H9 (cell line): Measurements from ENCODE around the gene DMWD. TPM values are rescaled to one million over a fixed set of nuclear protein-coding genes. Genes with fewer than 3 reads are reported as not detected.

ENCODE experiments used
- DNase-seq: peaks from one replicate; pipeline ENCODE4 v3.0.0-alpha.2; 2017
- H2AFZ ChIP-seq: one replicate; pipeline ENCODE4 v1.6.1; 2013; ENCODE audit warnings: mild to moderate bottlenecking, low read length, control low read depth, moderate library complexity
- H2AK5ac ChIP-seq: 2 replicates; pipeline ENCODE4 v1.6.1; 2013; ENCODE audit warnings: low read length, control low read depth, mixed read lengths; ENCODE audit not compliant: insufficient read length
- H2BK120ac ChIP-seq: one replicate; pipeline ENCODE4 v1.6.1; 2013; ENCODE audit warnings: low read depth, mild to moderate bottlenecking, low read length, control low read depth, inconsistent platforms; ENCODE audit not compliant: poor library complexity, severe bottlenecking
- H2BK12ac ChIP-seq: 2 replicates; pipeline ENCODE4 v1.6.1; 2013; ENCODE audit warnings: low read length, control low read depth, mixed read lengths, low read depth; ENCODE audit not compliant: insufficient read length
- H2BK15ac ChIP-seq: 2 replicates; pipeline ENCODE4 v1.6.1; 2013; ENCODE audit warnings: low read depth, low read length, control low read depth
- H2BK20ac ChIP-seq: one replicate; pipeline ENCODE4 v1.6.1; 2013; ENCODE audit warnings: low read depth, mild to moderate bottlenecking, low read length, control low read depth, inconsistent platforms; ENCODE audit not compliant: poor library complexity, severe bottlenecking
- H2BK5ac ChIP-seq: 2 replicates; pipeline ENCODE4 v1.6.1; 2013; ENCODE audit warnings: low read length, control low read depth, mixed read lengths; ENCODE audit not compliant: insufficient read length
- H3K14ac ChIP-seq: 2 replicates; pipeline ENCODE4 v1.6.1; 2013; ENCODE audit warnings: low read length, control low read depth; ENCODE audit not compliant: insufficient read depth
- H3K18ac ChIP-seq: 2 replicates; pipeline ENCODE4 v1.6.1; 2013; ENCODE audit warnings: low read depth, mild to moderate bottlenecking, mixed read lengths, low read length, control low read depth; ENCODE audit not compliant: insufficient read length
- H3K23ac ChIP-seq: 2 replicates; pipeline ENCODE4 v1.6.1; 2013; ENCODE audit warnings: low read length, control low read depth, mixed read lengths, low read depth; ENCODE audit not compliant: insufficient read length
- H3K23me2 ChIP-seq: 2 replicates; pipeline ENCODE4 v1.6.1; 2013; ENCODE audit warnings: low read depth, mild to moderate bottlenecking, mixed read lengths, low read length, control low read depth; ENCODE audit not compliant: insufficient read length, poor library complexity, severe bottlenecking
- H3K27ac ChIP-seq: 2 replicates; pipeline ENCODE4 v1.5.1; 2013; ENCODE audit warnings: low read length, control low read depth, mixed read lengths, low read depth; ENCODE audit not compliant: insufficient read length
- H3K27me3 ChIP-seq: 2 replicates; pipeline ENCODE4 v1.6.1; 2013; ENCODE audit warnings: low read length, control low read depth, inconsistent platforms; ENCODE audit not compliant: insufficient read depth
- H3K4ac ChIP-seq: 2 replicates; pipeline ENCODE4 v1.6.1; 2013; ENCODE audit warnings: low read depth, mild to moderate bottlenecking, control low read depth, inconsistent platforms, low read length, moderate library complexity
- H3K4me1 ChIP-seq: 2 replicates; pipeline ENCODE4 v1.6.1; 2013; ENCODE audit warnings: low read length, control low read depth, inconsistent platforms; ENCODE audit not compliant: insufficient read depth
- H3K4me2 ChIP-seq: 2 replicates; pipeline ENCODE4 v1.6.1; 2013; ENCODE audit warnings: low read length, control low read depth, mixed read lengths; ENCODE audit not compliant: insufficient read length, insufficient read depth
- H3K56ac ChIP-seq: 2 replicates; pipeline ENCODE4 v1.6.1; 2013; ENCODE audit warnings: low read depth, mild to moderate bottlenecking, mixed read lengths, low read length, control low read depth; ENCODE audit not compliant: insufficient read length
- H3K79me1 ChIP-seq: 2 replicates; pipeline ENCODE4 v1.6.1; 2013; ENCODE audit warnings: low read depth, mild to moderate bottlenecking, moderate library complexity, low read length, control low read depth, inconsistent platforms; ENCODE audit not compliant: insufficient read depth, poor library complexity, severe bottlenecking
- H3K79me2 ChIP-seq: 2 replicates; pipeline ENCODE4 v1.6.1; 2013; ENCODE audit warnings: low read length, control low read depth, inconsistent platforms; ENCODE audit not compliant: insufficient read depth
- H3K9ac ChIP-seq: 2 replicates; pipeline ENCODE4 v1.6.1; 2013; ENCODE audit warnings: low read length, control low read depth, mixed read lengths; ENCODE audit not compliant: insufficient read length; ENCODE audit errors: extremely low read depth
- H3K9me3 ChIP-seq: one replicate; pipeline ENCODE4 v1.6.1; 2013; ENCODE audit warnings: low read depth, low read length, inconsistent platforms; ENCODE audit not compliant: control insufficient read depth
- H3T11ph ChIP-seq: one replicate; pipeline ENCODE4 v1.6.1; 2013; ENCODE audit warnings: mild to moderate bottlenecking, low read length, control low read depth, inconsistent platforms
- H4K20me1 ChIP-seq: one replicate; pipeline ENCODE4 v1.6.1; 2013; ENCODE audit not compliant: control insufficient read depth, insufficient read length, insufficient read depth
- H4K5ac ChIP-seq: 2 replicates; pipeline ENCODE4 v1.6.1; 2013; ENCODE audit warnings: low read depth, mild to moderate bottlenecking, mixed read lengths, low read length, control low read depth; ENCODE audit not compliant: insufficient read length
- H4K8ac ChIP-seq: replicated peaks from 2 replicates; pipeline ENCODE4 v1.6.1; 2013; ENCODE audit warnings: low read length, control low read depth, mixed read lengths, low read depth; ENCODE audit not compliant: insufficient read length
- H4K91ac ChIP-seq: 2 replicates; pipeline ENCODE4 v1.6.1; 2013; ENCODE audit warnings: low read depth, mild to moderate bottlenecking, moderate library complexity, mixed read lengths, low read length, control low read depth; ENCODE audit not compliant: insufficient read length
- H3K27ac Mint-ChIP-seq, 3 experiments: 2 replicates in 2 of 3; 3 replicates in 1 of 3; pipeline ENCODE4 v1.8.0; 2020 to 2021; ENCODE audit warnings: mixed read lengths in 3 of 3, mild to moderate bottlenecking in 1 of 3, moderate library complexity in 1 of 3
- H3K27me3 Mint-ChIP-seq: 2 replicates; pipeline ENCODE4 v1.8.0; 2021; ENCODE audit warnings: low read depth, mild to moderate bottlenecking, moderate library complexity, mixed read lengths
- H3K36me3 Mint-ChIP-seq, 3 experiments: 2 replicates in 2 of 3; 3 replicates in 1 of 3; pipeline ENCODE4 v1.8.0; 2020 to 2021; ENCODE audit warnings: low read depth in 3 of 3, mixed read lengths in 3 of 3; ENCODE audit not compliant: insufficient read depth in 1 of 3
- H3K4me1 Mint-ChIP-seq, 2 experiments: 2 replicates each; pipeline ENCODE4 v1.8.0; 2020; ENCODE audit warnings: mixed read lengths in 2 of 2
- H3K4me3 Mint-ChIP-seq, 2 experiments: 2 replicates in 1 of 2; 3 replicates in 1 of 2; pipeline ENCODE4 v1.8.0; 2020 to 2021; ENCODE audit warnings: mild to moderate bottlenecking in 2 of 2, mixed read lengths in 2 of 2, moderate library complexity in 1 of 2
- H3K9me3 Mint-ChIP-seq, 2 experiments: 2 replicates in 1 of 2; 3 replicates in 1 of 2; pipeline ENCODE4 v1.8.0; 2020; ENCODE audit warnings: mild to moderate bottlenecking in 2 of 2, mixed read lengths in 2 of 2, moderate library complexity in 1 of 2
- CTCF ChIP-seq: fragments of 200-600 bp; sonication (generic); conservative IDR thresholded peaks from 3 replicates; pipeline ENCODE4 v1.8.0; 2021; ENCODE audit warnings: antibody characterized with exemption, mild to moderate bottlenecking
- WGBS: extraction: QIAGEN DNeasy Blood & Tissue Kit; methylation state at CpG from one replicate; pipeline ENCODE4 v1.1.7; 2013; ENCODE audit warnings: missing lambda C conversion rate, low lambda C conversion rate, mixed read lengths; ENCODE audit not compliant: insufficient read length; ENCODE audit errors: extremely low coverage; 5-methylcytosine and 5-hydroxymethylcytosine counted together
- total RNA-seq: library from RNA; stranded (reverse); gene quantifications from 2 replicates; pipeline ENCODE4 v1.2.1, GENCODE V29; 2021

Gene DMWD
- total RNA-seq, 1 experiment from 2014 or later, result 75.1 TPM

- H3K18ac ChIP-seq, result no peak overlapping the region
- H2BK12ac ChIP-seq, result no peak overlapping the region
- no peak overlapping the region for H2BK5ac ChIP-seq
- TF ChIP-seq CTCF, result peak; percentile 26; the same call in 1 of the 3 replicates
- H3K4ac ChIP-seq, result no peak overlapping the region
- no peak overlapping the region for H3K4me2 ChIP-seq
- no peak overlapping the region for H2BK15ac ChIP-seq
- no peaks in the 10 kb centered on the region for H3K79me1 ChIP-seq
- no peaks in the 10 kb centered on the region for H3K79me2 ChIP-seq
- no peaks in the 10 kb centered on the region for H3K9me3 Mint-ChIP-seq
- H3K27me3 Mint-ChIP-seq, result no peaks in the 10 kb centered on the region; the same call in 1 of the 2 replicates
- H3K4me1 Mint-ChIP-seq, result peaks cover 18 to 29% of the 10 kb centered on the region in 2 experiments
- no peak overlapping the region for H2BK20ac ChIP-seq
- H2AK5ac ChIP-seq, result no peak overlapping the region
- peaks cover 6% of the 10 kb centered on the region for H3K23me2 ChIP-seq
- no peaks in the 10 kb centered on the region for H3K27me3 ChIP-seq
- H3K4me1 ChIP-seq, result 0 out of 2 replicates have a peak, but pooled peaks cover 1% of the 10 kb centered on the region
- H3T11ph ChIP-seq, result no peak overlapping the region
- DNase-seq, result no peak
- H3K36me3 Mint-ChIP-seq, result peaks cover 24 to 62% (median 59%) of the 10 kb centered on the region in 3 experiments
- no peak overlapping the region for H3K9ac ChIP-seq
- no peak overlapping the region for H4K91ac ChIP-seq
- H2AFZ ChIP-seq, result no peak overlapping the region
- H3K27ac Mint-ChIP-seq, result peak overlapping the region in 1 of 3 experiments; percentile 34; a peak in 3 of 7 replicates
- H4K5ac ChIP-seq, result no peak overlapping the region
- no peak overlapping the region for H4K8ac ChIP-seq
- no peaks in the 10 kb centered on the region for H4K20me1 ChIP-seq
- H2BK120ac ChIP-seq, result no peak overlapping the region
- no CpG with 5 or more reads among the region's 20 CpGs for WGBS
- no peak overlapping the region for H3K14ac ChIP-seq
- H3K9me3 ChIP-seq, result no peaks in the 10 kb centered on the region
- no peak overlapping the region for H3K56ac ChIP-seq
- H3K4me3 Mint-ChIP-seq, result no peak overlapping the region
- H3K23ac ChIP-seq, result no peak overlapping the region
- H3K27ac ChIP-seq, result no peak overlapping the region
Measured at GRCh38 chr19:45820413-45821102, 27.9 kb upstream of the DMWD start.
